ENCODE data around the gene SLC39A11. TPM values are rescaled to one million over a fixed set of nuclear protein-coding genes. Genes with fewer than 3 reads are reported as not detected.

SLC39A11 gene
- total and polyA plus RNA-seq, 2 of the 13 experiments (the other 11 are each of a cell fraction or from before 2014, with no cell fraction given): 17.2 to 31.5 TPM

DNA sequence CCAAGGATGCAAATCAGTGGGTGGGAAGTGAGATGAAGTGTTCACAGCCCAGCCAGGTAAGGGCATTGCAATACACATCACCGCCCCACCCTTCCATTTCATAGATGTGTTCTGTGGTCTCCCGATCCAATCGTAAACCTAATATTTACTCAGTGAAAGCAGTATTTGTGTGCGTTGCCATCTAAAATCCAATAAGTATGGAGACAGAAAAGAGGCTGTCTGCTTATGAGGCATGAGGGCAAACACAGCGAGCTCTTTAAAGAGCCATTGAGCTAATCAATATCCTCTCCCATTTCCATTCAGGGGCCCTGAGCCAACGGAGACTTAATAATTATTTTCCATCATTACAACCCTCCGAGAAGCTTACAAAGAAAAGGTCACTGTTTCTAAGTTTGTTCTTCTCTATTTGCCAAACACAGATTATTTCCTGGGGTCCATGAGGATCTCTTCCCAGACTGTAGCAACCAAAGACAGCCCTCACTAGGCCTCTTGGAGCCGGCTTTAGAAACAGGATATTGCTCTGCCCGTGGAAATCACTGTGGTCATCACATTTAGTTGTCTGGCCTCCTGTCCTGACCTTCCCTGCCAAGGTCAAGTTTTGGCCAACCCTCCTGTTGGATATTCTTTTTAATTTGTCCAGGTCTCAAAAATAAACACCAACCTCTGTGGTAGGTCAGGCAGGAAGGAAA is 120.1 kb downstream of the SLC39A11 start (continued):
- TF ChIP-seq, protein P1, sequence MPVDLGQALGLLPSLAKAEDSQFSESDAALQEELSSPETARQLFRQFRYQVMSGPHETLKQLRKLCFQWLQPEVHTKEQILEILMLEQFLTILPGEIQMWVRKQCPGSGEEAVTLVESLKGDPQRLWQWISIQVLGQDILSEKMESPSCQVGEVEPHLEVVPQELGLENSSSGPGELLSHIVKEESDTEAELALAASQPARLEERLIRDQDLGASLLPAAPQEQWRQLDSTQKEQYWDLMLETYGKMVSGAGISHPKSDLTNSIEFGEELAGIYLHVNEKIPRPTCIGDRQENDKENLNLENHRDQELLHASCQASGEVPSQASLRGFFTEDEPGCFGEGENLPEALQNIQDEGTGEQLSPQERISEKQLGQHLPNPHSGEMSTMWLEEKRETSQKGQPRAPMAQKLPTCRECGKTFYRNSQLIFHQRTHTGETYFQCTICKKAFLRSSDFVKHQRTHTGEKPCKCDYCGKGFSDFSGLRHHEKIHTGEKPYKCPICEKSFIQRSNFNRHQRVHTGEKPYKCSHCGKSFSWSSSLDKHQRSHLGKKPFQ (CRISPR knock-in tag; IDR thresholded peaks at IDR 0.05; ENCODE audit: insufficient replicate concordance): no peak
- no peak for TF ChIP-seq MXI1 (IDR thresholded peaks at IDR 0.05; ENCODE audit: borderline replicate concordance, low read depth, low read length)
- no peak for TF ChIP-seq ZNF44 (CRISPR knock-in tag; IDR thresholded peaks at IDR 0.05)
- TF ChIP-seq SRSF9 (IDR thresholded peaks at IDR 0.05; ENCODE audit: borderline replicate concordance, insufficient read depth, low read depth, low read length, poor library complexity, severe bottlenecking): no peak
- TF ChIP-seq ZNF737 (CRISPR knock-in tag; IDR thresholded peaks at IDR 0.05; ENCODE audit: borderline replicate concordance): no peak
- TF ChIP-seq ZNF530 (CRISPR knock-in tag; IDR thresholded peaks at IDR 0.05; ENCODE audit: low read depth): no peak
- no peak for TF ChIP-seq BRD4 (CRISPR knock-in tag; IDR thresholded peaks at IDR 0.05)
- TF ChIP-seq THYN1 (CRISPR knock-in tag; IDR thresholded peaks at IDR 0.05; ENCODE audit: borderline replicate concordance, low read depth): no peak
- TF ChIP-seq HOXA3 (CRISPR knock-in tag; IDR thresholded peaks at IDR 0.05): peak; percentile 34; the same call in 1 of the 2 replicates
- peak; percentile 94 for TF ChIP-seq ONECUT2 (CRISPR knock-in tag; IDR thresholded peaks at IDR 0.05)
- TF ChIP-seq ZNF883 (CRISPR knock-in tag; IDR thresholded peaks at IDR 0.05; ENCODE audit: not compliant biosample characterization): no peak
- peak; percentile 64; the same call in 1 of the 2 replicates for TF ChIP-seq ZNF589 (CRISPR knock-in tag; conservative IDR thresholded peaks at IDR 0.05)
- TF ChIP-seq, protein P2, sequence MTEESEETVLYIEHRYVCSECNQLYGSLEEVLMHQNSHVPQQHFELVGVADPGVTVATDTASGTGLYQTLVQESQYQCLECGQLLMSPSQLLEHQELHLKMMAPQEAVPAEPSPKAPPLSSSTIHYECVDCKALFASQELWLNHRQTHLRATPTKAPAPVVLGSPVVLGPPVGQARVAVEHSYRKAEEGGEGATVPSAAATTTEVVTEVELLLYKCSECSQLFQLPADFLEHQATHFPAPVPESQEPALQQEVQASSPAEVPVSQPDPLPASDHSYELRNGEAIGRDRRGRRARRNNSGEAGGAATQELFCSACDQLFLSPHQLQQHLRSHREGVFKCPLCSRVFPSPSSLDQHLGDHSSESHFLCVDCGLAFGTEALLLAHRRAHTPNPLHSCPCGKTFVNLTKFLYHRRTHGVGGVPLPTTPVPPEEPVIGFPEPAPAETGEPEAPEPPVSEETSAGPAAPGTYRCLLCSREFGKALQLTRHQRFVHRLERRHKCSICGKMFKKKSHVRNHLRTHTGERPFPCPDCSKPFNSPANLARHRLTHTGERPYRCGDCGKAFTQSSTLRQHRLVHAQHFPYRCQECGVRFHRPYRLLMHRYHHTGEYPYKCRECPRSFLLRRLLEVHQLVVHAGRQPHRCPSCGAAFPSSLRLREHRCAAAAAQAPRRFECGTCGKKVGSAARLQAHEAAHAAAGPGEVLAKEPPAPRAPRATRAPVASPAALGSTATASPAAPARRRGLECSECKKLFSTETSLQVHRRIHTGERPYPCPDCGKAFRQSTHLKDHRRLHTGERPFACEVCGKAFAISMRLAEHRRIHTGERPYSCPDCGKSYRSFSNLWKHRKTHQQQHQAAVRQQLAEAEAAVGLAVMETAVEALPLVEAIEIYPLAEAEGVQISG (CRISPR knock-in tag; IDR thresholded peaks at IDR 0.05): peak; percentile 56; the same call in 1 of the 2 replicates
- TF ChIP-seq, protein P3, sequence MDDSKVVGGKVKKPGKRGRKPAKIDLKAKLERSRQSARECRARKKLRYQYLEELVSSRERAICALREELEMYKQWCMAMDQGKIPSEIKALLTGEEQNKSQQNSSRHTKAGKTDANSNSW (CRISPR knock-in tag; IDR thresholded peaks at IDR 0.05; ENCODE audit: borderline replicate concordance): no peak
- TF ChIP-seq MED1 (CRISPR knock-in tag; IDR thresholded peaks at IDR 0.05): 0 out of 2 replicates have a peak, but pooled peaks have one; percentile 29
- TF ChIP-seq, protein P4, sequence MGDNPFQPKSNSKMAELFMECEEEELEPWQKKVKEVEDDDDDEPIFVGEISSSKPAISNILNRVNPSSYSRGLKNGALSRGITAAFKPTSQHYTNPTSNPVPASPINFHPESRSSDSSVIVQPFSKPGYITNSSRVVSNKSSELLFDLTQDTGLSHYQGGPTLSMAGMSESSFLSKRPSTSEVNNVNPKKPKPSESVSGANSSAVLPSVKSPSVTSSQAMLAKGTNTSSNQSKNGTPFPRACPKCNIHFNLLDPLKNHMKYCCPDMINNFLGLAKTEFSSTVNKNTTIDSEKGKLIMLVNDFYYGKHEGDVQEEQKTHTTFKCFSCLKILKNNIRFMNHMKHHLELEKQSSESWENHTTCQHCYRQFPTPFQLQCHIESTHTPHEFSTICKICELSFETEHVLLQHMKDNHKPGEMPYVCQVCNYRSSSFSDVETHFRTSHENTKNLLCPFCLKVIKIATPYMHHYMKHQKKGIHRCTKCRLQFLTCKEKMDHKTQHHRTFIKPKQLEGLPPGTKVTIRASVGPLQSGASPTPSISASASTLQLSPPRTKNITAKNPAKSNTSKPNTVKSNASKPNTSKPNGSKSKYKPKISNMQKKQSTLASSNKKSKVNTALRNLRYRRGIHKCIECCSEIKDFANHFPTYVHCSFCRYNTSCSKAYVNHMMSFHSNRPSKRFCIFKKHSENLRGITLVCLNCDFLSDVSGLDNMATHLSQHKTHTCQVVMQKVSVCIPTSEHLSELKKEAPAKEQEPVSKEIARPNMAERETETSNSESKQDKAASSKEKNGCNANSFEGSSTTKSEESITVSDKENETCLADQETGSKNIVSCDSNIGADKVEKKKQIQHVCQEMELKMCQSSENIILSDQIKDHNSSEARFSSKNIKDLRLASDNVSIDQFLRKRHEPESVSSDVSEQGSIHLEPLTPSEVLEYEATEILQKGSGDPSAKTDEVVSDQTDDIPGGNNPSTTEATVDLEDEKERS (CRISPR knock-in tag; IDR thresholded peaks at IDR 0.05): no peak
- no peak for TF ChIP-seq CEBPB (IDR thresholded peaks at IDR 0.05; ENCODE audit: borderline replicate concordance, low read depth, low read length)
- TF ChIP-seq JUNB (CRISPR knock-in tag; IDR thresholded peaks at IDR 0.05; ENCODE audit: borderline replicate concordance): no peak
- TF ChIP-seq, protein P5, sequence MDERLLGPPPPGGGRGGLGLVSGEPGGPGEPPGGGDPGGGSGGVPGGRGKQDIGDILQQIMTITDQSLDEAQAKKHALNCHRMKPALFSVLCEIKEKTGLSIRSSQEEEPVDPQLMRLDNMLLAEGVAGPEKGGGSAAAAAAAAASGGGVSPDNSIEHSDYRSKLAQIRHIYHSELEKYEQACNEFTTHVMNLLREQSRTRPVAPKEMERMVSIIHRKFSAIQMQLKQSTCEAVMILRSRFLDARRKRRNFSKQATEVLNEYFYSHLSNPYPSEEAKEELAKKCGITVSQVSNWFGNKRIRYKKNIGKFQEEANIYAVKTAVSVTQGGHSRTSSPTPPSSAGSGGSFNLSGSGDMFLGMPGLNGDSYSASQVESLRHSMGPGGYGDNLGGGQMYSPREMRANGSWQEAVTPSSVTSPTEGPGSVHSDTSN (CRISPR knock-in tag; IDR thresholded peaks at IDR 0.05): no peak
- TF ChIP-seq ZNF672 (CRISPR knock-in tag; IDR thresholded peaks at IDR 0.05): no peak
- no peak for TF ChIP-seq ZBTB42 (CRISPR knock-in tag; IDR thresholded peaks at IDR 0.05)

Measured in HepG2 (cell line).